HG03460 (cell line): ENCODE results near the gene RPS27L.
"Not testable (repeated sequence)": the region's sequence is repeated elsewhere in the genome, so short reads cannot be mapped to it uniquely, and the experiment has no call there.

Experiments
- ATAC-seq: cut with Tn5 transposase; IDR thresholded peaks from one replicate; pipeline ENCODE4 v1.9.1; 2021; ENCODE audit not compliant: unreplicated experiment

The RPS27L gene

GRCh38 chr15:63145426-63145825 lies 11.9 kb downstream of the RPS27L start:
- ATAC-seq, result no peak

GRCh38 chr15:63140936-63141335 lies 16.3 kb downstream of the RPS27L start:
- no peak for ATAC-seq

GRCh38 chr15:63136742-63137141 lies 20.5 kb downstream of the RPS27L start:
- ATAC-seq, result no peak

GRCh38 chr15:63135804-63136203 lies 21.5 kb downstream of the RPS27L start:
- ATAC-seq, result no peak

GRCh38 chr15:63135281-63135680 lies 22.0 kb downstream of the RPS27L start:
- no peak for ATAC-seq

GRCh38 chr15:63134245-63134985 lies 22.9 kb downstream of the RPS27L start:
- ATAC-seq, result no peak

- ATAC-seq, result no peak
Observed at GRCh38 chr15:63133786-63134185, 23.5 kb downstream of the RPS27L start.

GRCh38 chr15:63126726-63127125 lies 30.6 kb downstream of the RPS27L start:
- no peak for ATAC-seq

- ATAC-seq, result no peak
Observed at GRCh38 chr15:63124506-63124905, 32.8 kb downstream of the RPS27L start.

GRCh38 chr15:63122002-63122875 lies 35.0 kb downstream of the RPS27L start:
- ATAC-seq, result peak; percentile 76

- ATAC-seq, result peak; percentile 74
Observed at GRCh38 chr15:63121382-63122001, 35.8 kb downstream of the RPS27L start, which contains the start of gene LACTB. Gene LACTB, plus strand, starts transcription at chr15:63121861. Its CDS starts 11 bp downstream, at chr15:63121872.

GRCh38 chr15:63118854-63119253 lies 38.4 kb downstream of the RPS27L start:
- no peak for ATAC-seq

- ATAC-seq, result no peak
Observed at GRCh38 chr15:63114465-63114864, 42.8 kb downstream of the RPS27L start.

- no peak for ATAC-seq
Observed at GRCh38 chr15:63112871-63113270, 44.4 kb downstream of the RPS27L start.

- no peak for ATAC-seq
Observed at GRCh38 chr15:63111481-63111880, 45.8 kb downstream of the RPS27L start.

GRCh38 chr15:63110428-63111026 lies 46.8 kb downstream of the RPS27L start:
- ATAC-seq, result no peak

- ATAC-seq, result no peak
Observed at GRCh38 chr15:63109920-63110319, 47.4 kb downstream of the RPS27L start.

- no peak for ATAC-seq
Observed at GRCh38 chr15:63109498-63109897, 47.8 kb downstream of the RPS27L start.

GRCh38 chr15:63107895-63108546 lies 49.3 kb downstream of the RPS27L start:
- ATAC-seq, result no peak

- not testable (repeated sequence) for ATAC-seq
Observed at GRCh38 chr15:63105354-63105753, 51.9 kb downstream of the RPS27L start.

GRCh38 chr15:63104727-63105126 lies 52.5 kb downstream of the RPS27L start:
- ATAC-seq, result no peak
